Endothelial cell of umbilical vein (primary cell): Measurements from ENCODE around the gene POU2AF3. TPM values are rescaled to one million over a fixed set of nuclear protein-coding genes. Genes with fewer than 3 reads are reported as not detected.

Experiments
- BruUV-seq: library from RNA; stranded (reverse); fragments of 400-500 nt; replicated peaks from 2 replicates; lab custom pipeline; 2021; lab: Mats Ljungman, UMichigan
- CTCF ChIA-PET: fragments of 300-600, 350-600 bp; sonication (Branson Sonifier 250); formaldehyde crosslinking; loops from one replicate; lab custom pipeline; 2021; ENCODE audit warnings: antibody characterized with exemption, inconsistent platforms; lab: Charles Lee
- POLR2A ChIA-PET: fragments of 300-600, 350-600 bp; sonication (Branson Sonifier 250); formaldehyde crosslinking; loops from one replicate; lab custom pipeline; 2021; ENCODE audit warnings: antibody characterized with exemption, inconsistent platforms; lab: Charles Lee
- DNase-seq: peaks from one replicate; pipeline ENCODE4 v3.0.0-alpha.2; 2011; ENCODE audit warnings: low read depth, low spot score
- FAIRE-seq: peaks from 2 replicates; lab custom pipeline; 2011; peaks lifted over from hg19 to GRCh38; lab: Jason Lieb, UNC
- H2AFZ ChIP-seq: 2 replicates; pipeline ENCODE4 v1.6.0; 2012; ENCODE audit warnings: low read depth, low read length, control low read depth, inconsistent platforms
- H3K27ac ChIP-seq: 2 replicates; pipeline ENCODE4 v1.5.1; 2011; ENCODE audit warnings: low read depth, mild to moderate bottlenecking, control low read depth, low read length, moderate library complexity; ENCODE audit not compliant: insufficient read depth
- H3K27me3 ChIP-seq, 2 experiments: 2 replicates each; pipeline versions ENCODE4 v1.6.0 to v1.6.1; 2011; ENCODE audit warnings: low read length in 2 of 2, mixed read lengths in 1 of 2; ENCODE audit not compliant: control insufficient read depth in 2 of 2, insufficient read depth in 2 of 2
- H3K36me3 ChIP-seq, 2 experiments: 2 replicates in 1 of 2; 3 replicates in 1 of 2; pipeline ENCODE4 v1.5.1; 2011; ENCODE audit warnings: low read length in 2 of 2, mild to moderate bottlenecking in 1 of 2, moderate library complexity in 1 of 2; ENCODE audit not compliant: control insufficient read depth in 2 of 2, insufficient read depth in 2 of 2; ENCODE audit errors: extremely low read depth in 1 of 2
- H3K4me1 ChIP-seq: 3 replicates; pipeline ENCODE4 v1.5.1; 2011; ENCODE audit warnings: mild to moderate bottlenecking, low read length; ENCODE audit not compliant: control insufficient read depth, insufficient read depth; ENCODE audit errors: extremely low read depth
- H3K4me2 ChIP-seq: 2 replicates; pipeline ENCODE4 v1.6.1; 2011; ENCODE audit warnings: low read length, control low read depth, mixed read lengths; ENCODE audit not compliant: insufficient read depth
- H3K4me3 ChIP-seq, 3 experiments: fragments of 200-600 bp in 1 of 3; sonication (generic), shearing (Covaris generic) in 1 of 3; replicated peaks in 1 of 3; 2 replicates each; pipeline ENCODE4 v1.5.1; 2011 to 2016; ENCODE audit warnings: control low read depth in 3 of 3, low read length in 3 of 3, mild to moderate bottlenecking in 2 of 3, inconsistent platforms in 1 of 3, low read depth in 1 of 3, moderate library complexity in 1 of 3; ENCODE audit not compliant: insufficient read depth in 1 of 3
- H3K79me2 ChIP-seq: 2 replicates; pipeline ENCODE4 v1.6.0; 2012; ENCODE audit warnings: low read length, inconsistent platforms; ENCODE audit not compliant: control insufficient read depth, insufficient read depth
- H3K9ac ChIP-seq: replicated peaks from 2 replicates; pipeline ENCODE3; 2011; ENCODE audit warnings: low read length, control low read depth; ENCODE audit not compliant: insufficient read depth; ENCODE audit errors: extremely low read depth
- H3K9me1 ChIP-seq: replicated peaks from 3 replicates; pipeline ENCODE4 v1.6.0; 2011; ENCODE audit warnings: mild to moderate bottlenecking, low read length; ENCODE audit not compliant: control insufficient read depth, insufficient read depth; ENCODE audit errors: extremely low read depth
- H3K9me3 ChIP-seq: replicated peaks from 2 replicates; pipeline ENCODE4 v1.5.1; 2012; ENCODE audit warnings: low read length, inconsistent platforms; ENCODE audit not compliant: control insufficient read depth, insufficient read depth
- H4K20me1 ChIP-seq: replicated peaks from 2 replicates; pipeline ENCODE3; 2011; ENCODE audit warnings: mild to moderate bottlenecking, low read length; ENCODE audit not compliant: control insufficient read depth, insufficient read depth; ENCODE audit errors: extremely low read depth
- CTCF ChIP-seq, 2 donors: IDR thresholded peaks; 1 replicate in 1 of 2; 2 replicates in 1 of 2; pipeline ENCODE4 v1.5.1; 2011; ENCODE audit warnings: low read length in 2 of 2, mild to moderate bottlenecking in 2 of 2, moderate library complexity in 2 of 2, control low read depth in 1 of 2, inconsistent platforms in 1 of 2, low read depth in 1 of 2; ENCODE audit not compliant: insufficient read depth in 1 of 2; ENCODE audit errors: extremely low read depth in 1 of 2
- EZH2 ChIP-seq: IDR thresholded peaks from 2 replicates; pipeline ENCODE4 v1.6.1; 2012; ENCODE audit warnings: borderline replicate concordance, low read depth, mild to moderate bottlenecking, moderate library complexity, low read length, inconsistent platforms; ENCODE audit not compliant: severe bottlenecking
- FOS ChIP-seq: IDR thresholded peaks from 2 replicates; pipeline ENCODE4 v1.6.1; 2011; ENCODE audit warnings: mild to moderate bottlenecking, low read length, moderate library complexity, borderline replicate concordance; ENCODE audit not compliant: insufficient read depth
- GATA2 ChIP-seq: IDR thresholded peaks from 2 replicates; pipeline ENCODE4 v1.7.0; 2011; ENCODE audit warnings: low read depth, mild to moderate bottlenecking, moderate library complexity, mixed read lengths, low read length; ENCODE audit not compliant: insufficient read length, insufficient read depth
- JUN ChIP-seq: IDR thresholded peaks from 2 replicates; pipeline ENCODE4 v1.6.1; 2011; ENCODE audit warnings: borderline replicate concordance, low read depth; ENCODE audit not compliant: insufficient read length, insufficient read depth
- MAX ChIP-seq: IDR thresholded peaks from 2 replicates; pipeline ENCODE4 v1.6.1; 2011; ENCODE audit not compliant: insufficient read depth, insufficient read length
- MYC ChIP-seq: IDR thresholded peaks from one replicate; pipeline ENCODE4 v1.6.1; 2011; ENCODE audit warnings: mild to moderate bottlenecking, low read depth, low read length
- POLR2A ChIP-seq: IDR thresholded peaks from 2 replicates; pipeline ENCODE4 v1.6.1; 2012; ENCODE audit warnings: low read depth, mild to moderate bottlenecking, control low read depth, low read length
- POLR2AphosphoS5 ChIP-seq: IDR thresholded peaks from 2 replicates; pipeline ENCODE4 v1.6.1; 2012; ENCODE audit warnings: low read depth, mild to moderate bottlenecking, control low read depth, low read length, moderate library complexity; ENCODE audit not compliant: insufficient read depth
- dilution Hi-C: fragments of 300-500 bp; cut with MboI; formaldehyde crosslinking; loops from one replicate; pipeline ENCODE4 v1.15.0; 2019; ENCODE audit warnings: low sequenced_read_pairs; ENCODE audit not compliant: extremely low pct_ligation_motif_present
- intact Hi-C: fragments of 100-400 bp; cut with micrococcal nuclease; formaldehyde crosslinking; loops from one replicate; pipeline ENCODE4 v1.10.0; 2022
- polyA plus RNA-seq, 4 experiments: library from polyadenylated mRNA; depleted of rRNA in 3 of 4; stranded (reverse) in 3 of 4; unstranded in 1 of 4; fragments of >200 nt; gene quantifications; 2 replicates each; pipeline versions ENCODE4 v1.2.1 to v1.2.3, GENCODE V29; 2011 to 2012; ENCODE audit warnings: missing spikeins in 1 of 4
- total RNA-seq: library from RNA; stranded (reverse); gene quantifications from 2 replicates; pipeline ENCODE4 v1.2.3, GENCODE V29; 2021

POU2AF3 gene
- total and polyA plus RNA-seq, 2 donors (not counting 3 experiments of a cell fraction or from before 2014, with no cell fraction given), result not detected

GRCh38 chr11:111336582-111337256 is 38.4 kb downstream of the POU2AF3 start:
- intact Hi-C loops (no loop called here), dilution Hi-C loops (no loop called here)
- H4K20me1 ChIP-seq, result no peaks in the 10 kb centered on the region
- no peaks in the 10 kb centered on the region for H3K27me3 ChIP-seq
- H3K79me2 ChIP-seq, result no peaks in the 10 kb centered on the region
- no peak for TF ChIP-seq EZH2
- no peak for TF ChIP-seq JUN
- H3K4me2 ChIP-seq, result no peak overlapping the region
- H3K9me1 ChIP-seq, result no peaks in the 10 kb centered on the region
- ChIA-PET POLR2A (no interaction called here), CTCF (no interaction called here)
- no peak overlapping the region for H3K4me3 ChIP-seq
- no peak for FAIRE-seq
- H3K27ac ChIP-seq, result no peak overlapping the region
- no peaks in the 10 kb centered on the region for H3K36me3 ChIP-seq
- no peak overlapping the region for H3K9ac ChIP-seq
- no peaks in the 10 kb centered on the region for H3K9me3 ChIP-seq
- H3K4me1 ChIP-seq, result no peaks in the 10 kb centered on the region
- no peak overlapping the region for H2AFZ ChIP-seq
- BruUV-seq, result no TSS peak
- no peak for DNase-seq

GRCh38 chr11:111339758-111340388 is 41.5 kb downstream of the POU2AF3 start:
- no peak overlapping the region for H3K4me2 ChIP-seq
- ChIA-PET POLR2A (no interaction called here), CTCF (no interaction called here)
- H3K27me3 ChIP-seq, result no peaks in the 10 kb centered on the region
- no peaks in the 10 kb centered on the region for H3K9me3 ChIP-seq
- dilution Hi-C loops (no loop called here), intact Hi-C loops (no loop called here)
- H3K9ac ChIP-seq, result no peak overlapping the region
- no peak for DNase-seq
- no peaks in the 10 kb centered on the region for H3K4me1 ChIP-seq
- no peaks in the 10 kb centered on the region for H3K79me2 ChIP-seq
- no peak overlapping the region for H3K27ac ChIP-seq
- no peaks in the 10 kb centered on the region for H3K9me1 ChIP-seq
- H2AFZ ChIP-seq, result no peak overlapping the region
- TF ChIP-seq FOS (no peak), POLR2A (no peak), GATA2 (no peak), CTCF (IDR thresholded peaks at IDR 0.05; ENCODE audit: extremely low read depth in 1 of 2, insufficient read depth in 1 of 2, low read depth in 1 of 2, low read length in 2 of 2) (no peak), EZH2 (no peak), POLR2AphosphoS5 (no peak), MYC (no peak), MAX (no peak), JUN (no peak)
- no peaks in the 10 kb centered on the region for H3K36me3 ChIP-seq
- no peak overlapping the region for H3K4me3 ChIP-seq
- BruUV-seq, result no TSS peak
- H4K20me1 ChIP-seq, result no peaks in the 10 kb centered on the region
- FAIRE-seq, result no peak
